GM21390 (cell line): ENCODE results near the gene SRC.

Experiments
- ATAC-seq: cut with Tn5 transposase; IDR thresholded peaks from one replicate; pipeline ENCODE4 v1.9.1; 2021; ENCODE audit not compliant: unreplicated experiment

Gene SRC

DNA sequence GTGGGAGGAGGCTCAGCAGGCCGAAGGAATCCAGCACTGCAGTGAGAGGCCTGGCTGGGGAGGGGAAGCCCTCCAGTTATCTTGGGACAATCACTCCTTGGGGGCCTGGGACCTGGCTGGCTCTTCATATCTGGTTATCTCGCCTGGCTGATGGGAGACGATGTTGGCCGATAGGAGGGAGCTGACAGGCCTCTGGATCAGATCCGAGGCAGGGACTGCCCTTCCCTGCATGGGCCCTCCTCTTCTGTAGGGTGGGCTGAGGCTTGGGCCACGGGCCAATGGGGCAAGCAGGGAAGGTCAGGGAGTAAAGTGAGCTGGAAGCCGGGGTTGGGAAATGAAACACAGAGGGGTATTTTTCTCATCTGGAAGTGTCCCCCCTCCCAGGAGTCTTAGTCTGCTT is 31.3 kb upstream of the SRC start:
- no peak for ATAC-seq

DNA sequence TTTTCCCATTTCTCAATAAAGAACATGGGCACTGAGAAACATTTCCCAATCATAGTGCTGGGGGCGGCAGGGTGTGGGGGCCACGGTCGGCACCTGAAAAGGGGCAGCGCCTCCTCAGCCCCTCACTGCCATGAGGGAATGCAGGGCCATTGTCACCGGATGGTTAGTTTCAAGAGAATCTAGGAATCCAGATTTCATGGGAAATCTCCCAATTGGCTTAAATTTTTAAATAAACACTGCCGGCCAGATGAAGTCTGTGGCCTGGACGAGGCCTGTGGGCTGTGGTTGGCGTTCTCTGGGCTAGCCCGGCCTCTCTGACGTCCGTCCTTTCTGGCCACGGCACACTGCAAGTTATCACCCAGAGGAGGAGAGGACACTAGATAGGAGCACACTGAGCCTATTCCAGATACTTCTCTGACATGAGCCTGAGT is 30.9 kb upstream of the SRC start:
- no peak for ATAC-seq

- peak; percentile 42 for ATAC-seq
Observed at GRCh38 chr20:37315452-37316110, 30.4 kb upstream of the SRC start.

DNA sequence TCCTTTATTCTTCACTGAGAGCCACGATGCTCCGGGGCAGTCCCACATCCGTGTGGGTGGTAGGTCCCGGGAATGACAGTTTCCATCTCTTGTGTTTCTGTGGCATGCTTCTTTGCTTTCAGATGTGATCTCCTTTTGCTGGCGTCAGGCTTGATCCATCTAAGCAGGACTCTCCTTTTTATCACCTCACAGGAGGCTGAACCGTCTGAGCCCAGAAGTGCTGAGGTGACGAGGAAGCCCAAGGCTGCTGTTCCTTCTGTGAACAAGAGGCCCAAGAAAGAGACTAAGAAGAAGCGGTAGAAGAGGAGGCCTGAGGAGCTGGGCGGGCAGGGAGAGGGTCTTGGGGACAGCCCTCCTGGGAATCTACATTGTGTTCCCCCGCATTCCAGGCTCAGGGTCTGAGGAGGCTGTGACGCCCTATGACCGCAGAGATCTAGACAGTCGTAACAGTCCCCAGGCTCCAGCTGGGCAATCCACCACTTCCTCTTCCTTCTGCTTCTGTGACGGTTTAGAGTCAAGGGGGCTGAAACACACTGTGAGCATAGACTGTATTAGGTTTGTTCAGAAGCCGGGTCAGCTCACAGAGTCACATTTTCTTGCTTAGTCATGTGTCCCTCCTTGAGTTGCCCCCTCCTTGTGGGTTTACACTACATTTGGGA is 29.7 kb upstream of the SRC start:
- peak; percentile 72 for ATAC-seq

DNA sequence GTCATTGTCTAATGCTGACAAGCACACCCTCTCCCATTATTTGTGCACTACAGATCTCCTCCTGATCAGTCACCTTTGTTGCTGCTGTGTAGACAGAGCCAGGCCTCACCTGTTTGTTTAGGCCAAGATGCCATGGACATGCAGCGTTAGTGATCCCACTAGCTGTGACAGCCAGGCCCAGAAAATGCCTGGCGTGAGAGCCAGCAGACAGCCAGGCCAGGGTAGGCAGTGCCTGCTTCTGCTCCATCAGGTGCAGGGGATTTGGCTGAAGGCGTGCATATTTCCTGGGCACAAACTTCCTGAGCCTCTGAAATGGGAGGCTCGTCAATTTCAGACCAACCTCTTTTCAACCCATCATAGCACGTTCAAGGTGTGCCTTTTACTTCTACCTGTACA is 29.2 kb upstream of the SRC start:
- ATAC-seq, result no peak

DNA sequence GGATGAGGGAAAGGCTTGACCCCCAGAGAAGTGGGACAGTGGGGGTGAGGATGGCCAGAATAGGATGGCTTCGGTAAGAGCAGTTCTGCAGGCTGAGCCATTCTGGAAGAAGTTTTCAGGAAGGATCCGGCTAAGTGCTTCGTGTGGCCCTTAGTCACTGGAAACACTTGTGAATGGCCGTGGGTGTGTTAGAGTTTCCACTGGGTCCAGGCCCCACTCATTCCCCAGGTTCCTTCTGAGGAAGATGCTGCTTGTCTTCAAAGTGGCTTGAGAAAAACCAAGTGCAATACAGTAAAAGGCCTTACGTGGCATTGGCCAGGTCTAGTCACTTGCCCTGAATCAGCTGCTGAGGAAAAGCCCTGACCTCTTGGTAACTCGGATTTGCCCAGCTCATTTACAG is 28.6 kb upstream of the SRC start:
- ATAC-seq, result no peak

GRCh38 chr20:37317994-37318640 is 27.8 kb upstream of the SRC start:
- ATAC-seq, result no peak

- no peak for ATAC-seq
Observed at GRCh38 chr20:37319151-37319671, 26.7 kb upstream of the SRC start.

DNA sequence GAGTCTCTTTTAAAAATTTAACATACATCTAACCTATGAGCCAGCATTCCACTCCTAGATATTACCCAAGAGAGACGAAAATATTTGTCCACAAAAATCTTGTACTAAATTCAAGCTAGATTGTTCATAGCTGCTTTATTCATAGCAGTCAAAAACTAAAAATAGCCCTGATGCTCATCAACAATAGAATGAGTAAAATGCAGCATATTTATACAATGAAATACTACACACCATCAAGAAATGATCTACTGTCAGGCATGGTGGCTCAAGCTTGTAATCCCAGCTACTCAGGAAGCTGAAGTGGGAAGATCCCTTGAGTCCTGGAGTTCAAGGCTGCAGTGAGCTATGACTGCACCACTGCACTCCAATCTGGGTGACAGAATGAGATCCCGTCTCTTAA is 22.0 kb upstream of the SRC start:
- ATAC-seq, result no peak

DNA sequence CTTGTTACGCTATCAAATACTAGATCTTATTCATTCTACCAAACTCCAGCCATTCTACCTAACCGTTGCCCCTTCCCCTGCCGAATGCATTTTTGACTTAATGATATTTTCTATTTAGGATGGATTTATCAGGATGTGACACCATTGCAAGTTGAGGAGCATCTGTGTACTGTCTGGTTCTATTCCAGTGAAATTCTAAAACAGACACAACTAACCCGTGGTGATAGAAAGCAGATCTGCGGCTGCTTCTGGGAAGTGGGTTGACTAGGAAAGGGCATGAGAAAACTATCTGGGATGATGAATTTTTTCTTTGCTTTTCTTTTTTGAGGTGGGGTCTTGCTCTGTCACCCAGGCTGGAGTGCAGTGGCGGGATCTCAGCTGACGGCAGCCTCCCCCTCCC is 20.7 kb upstream of the SRC start:
- no peak for ATAC-seq

DNA sequence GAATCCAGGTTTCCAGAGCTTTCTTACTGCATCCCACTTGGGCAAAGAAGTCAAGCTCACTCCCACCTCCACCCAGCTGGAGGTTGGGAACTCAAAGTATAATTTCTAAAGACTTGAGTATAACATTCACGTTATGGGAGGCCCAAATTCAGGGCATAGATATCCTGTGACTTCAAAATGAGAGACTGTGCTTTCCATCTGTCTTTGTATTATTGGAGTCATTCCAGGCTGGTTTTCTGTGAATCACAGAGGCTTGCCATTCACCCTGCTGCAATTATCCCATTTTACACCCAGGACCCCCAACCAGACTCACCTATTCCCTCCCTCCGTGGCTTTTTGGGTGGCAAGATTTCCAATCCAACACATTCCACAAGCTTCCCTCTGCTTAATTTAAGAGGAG is 19.3 kb upstream of the SRC start:
- no peak for ATAC-seq

DNA sequence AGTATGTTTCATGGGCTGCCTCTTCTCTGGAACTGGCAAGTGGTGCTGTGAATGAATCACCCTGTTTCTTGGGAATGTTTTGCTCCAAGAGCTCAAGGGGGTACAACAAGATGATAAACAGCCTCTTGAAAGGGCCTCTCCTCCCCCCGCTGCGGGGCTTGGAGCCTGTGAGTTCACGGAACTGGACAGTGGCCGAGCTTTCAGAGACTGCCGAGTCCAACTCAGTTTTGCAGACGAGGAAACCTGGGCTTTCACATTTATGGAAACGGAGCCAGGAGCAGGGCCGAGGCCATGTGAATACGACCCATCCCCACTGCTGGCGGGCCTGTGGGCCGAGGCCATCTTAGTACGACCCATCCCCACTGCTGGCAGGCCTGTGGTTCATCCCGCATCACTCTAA is 18.2 kb upstream of the SRC start:
- ATAC-seq, result no peak

GRCh38 chr20:37328149-37328945 is 17.6 kb upstream of the SRC start:
- no peak for ATAC-seq

GRCh38 chr20:37329481-37330165 is 16.3 kb upstream of the SRC start:
- ATAC-seq, result no peak

GRCh38 chr20:37330316-37330715 is 15.6 kb upstream of the SRC start:
- no peak for ATAC-seq

DNA sequence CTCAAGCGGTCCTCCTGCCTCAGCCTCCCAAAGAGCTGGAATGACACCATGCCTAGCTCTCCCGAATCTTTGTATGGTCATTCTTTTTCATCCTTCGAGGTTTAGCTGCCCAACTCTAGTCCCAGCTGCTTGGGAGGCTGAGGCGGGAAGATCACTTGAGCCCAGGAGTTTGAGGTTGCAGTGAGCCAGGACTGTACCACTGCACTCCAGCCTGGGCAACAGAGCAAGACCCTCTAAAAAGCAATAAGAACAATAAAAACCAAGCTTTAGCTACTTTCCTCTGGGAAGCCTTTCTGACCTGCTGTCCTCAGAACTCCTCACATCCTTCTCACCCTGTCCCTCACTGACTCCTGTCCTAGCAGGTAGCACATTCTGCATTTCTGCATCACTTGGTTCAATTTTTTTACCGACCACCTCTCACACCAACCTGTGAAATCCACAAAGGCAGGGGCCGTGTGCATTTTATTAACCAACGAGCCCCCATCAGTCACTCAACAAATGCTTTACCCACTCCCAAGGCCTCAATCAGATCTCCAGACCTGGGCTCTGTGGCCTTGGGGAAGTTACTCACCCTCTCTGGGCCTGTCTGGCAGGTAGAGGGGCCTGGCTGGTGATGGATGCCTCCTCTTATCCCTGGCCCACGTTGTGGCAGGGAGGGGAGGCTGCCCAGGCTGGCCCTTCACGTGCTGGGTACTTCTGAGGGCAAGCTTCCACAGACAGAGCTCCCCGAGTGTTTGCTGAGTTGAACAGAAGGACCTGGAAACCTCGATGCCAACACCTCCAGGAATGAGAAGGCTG is 14.7 kb upstream of the SRC start:
- no peak for ATAC-seq

- ATAC-seq, result no peak
Observed at GRCh38 chr20:37333130-37333847, 12.7 kb upstream of the SRC start.

DNA sequence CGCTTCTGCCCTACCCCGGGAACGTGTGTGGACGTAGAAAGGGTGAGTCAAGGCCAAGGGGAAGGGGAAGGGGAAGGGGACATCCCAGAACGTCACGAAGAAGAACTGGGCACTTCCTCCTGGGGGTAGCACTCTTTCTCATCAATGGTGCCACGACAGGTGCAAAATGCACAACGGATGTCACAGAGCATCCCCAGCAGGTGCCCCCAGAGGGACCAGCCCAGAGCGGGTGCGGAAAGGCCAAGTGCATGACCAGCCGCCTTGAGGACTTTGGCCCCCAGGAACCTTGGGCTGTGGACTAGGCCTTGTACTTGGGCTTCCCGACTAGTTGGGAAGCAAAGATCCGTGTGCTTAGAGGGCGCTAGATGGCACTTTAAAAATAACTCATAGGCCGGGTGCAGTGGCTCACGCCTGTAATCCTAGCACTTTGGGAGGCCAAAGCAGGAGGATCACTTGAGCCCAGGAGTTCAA is 12.1 kb upstream of the SRC start:
- no peak for ATAC-seq

DNA sequence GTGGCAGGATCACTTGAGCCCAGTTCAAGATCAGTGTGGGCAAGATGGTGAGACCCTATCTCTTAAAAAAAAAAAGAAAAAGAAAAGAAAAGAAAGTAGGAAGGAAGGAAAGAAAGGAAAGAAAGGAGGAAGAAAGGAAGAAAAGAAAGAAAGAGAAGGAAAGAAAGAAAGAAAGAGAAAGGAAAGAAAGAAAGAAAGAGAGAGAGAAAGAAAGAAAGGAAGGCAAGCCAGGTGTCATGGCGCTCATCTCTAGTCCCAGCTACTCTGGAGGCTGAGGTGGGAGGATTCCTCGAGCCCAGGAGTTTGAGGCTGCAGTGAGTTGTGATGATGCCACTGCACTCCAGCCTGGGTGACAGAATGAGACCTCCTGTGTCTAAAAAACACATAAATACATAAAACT is 11.5 kb upstream of the SRC start:
- no peak for ATAC-seq
